ENCODE measurements around the gene TIPIN.

DNA sequence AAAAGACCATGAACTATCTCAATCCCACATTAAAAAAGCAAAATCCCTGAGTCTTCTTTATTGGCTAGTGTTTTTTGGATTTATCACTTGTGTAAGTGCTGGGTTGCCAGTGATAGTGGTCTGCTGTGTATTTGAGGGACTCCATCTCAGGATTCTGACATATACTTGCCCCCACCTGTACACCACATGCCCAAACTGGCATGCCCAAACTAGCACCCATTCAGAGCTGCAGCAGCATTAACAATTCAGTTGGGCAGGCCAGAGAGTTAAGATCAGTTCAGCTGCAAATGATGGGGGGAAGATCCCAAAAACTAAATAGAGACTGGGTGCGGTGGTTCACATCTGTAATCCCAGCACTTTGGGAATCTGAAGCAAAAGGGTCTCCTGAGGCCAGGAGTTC, 6.3 kb upstream of the TIPIN start:
- TF ChIP-seq, protein P1, sequence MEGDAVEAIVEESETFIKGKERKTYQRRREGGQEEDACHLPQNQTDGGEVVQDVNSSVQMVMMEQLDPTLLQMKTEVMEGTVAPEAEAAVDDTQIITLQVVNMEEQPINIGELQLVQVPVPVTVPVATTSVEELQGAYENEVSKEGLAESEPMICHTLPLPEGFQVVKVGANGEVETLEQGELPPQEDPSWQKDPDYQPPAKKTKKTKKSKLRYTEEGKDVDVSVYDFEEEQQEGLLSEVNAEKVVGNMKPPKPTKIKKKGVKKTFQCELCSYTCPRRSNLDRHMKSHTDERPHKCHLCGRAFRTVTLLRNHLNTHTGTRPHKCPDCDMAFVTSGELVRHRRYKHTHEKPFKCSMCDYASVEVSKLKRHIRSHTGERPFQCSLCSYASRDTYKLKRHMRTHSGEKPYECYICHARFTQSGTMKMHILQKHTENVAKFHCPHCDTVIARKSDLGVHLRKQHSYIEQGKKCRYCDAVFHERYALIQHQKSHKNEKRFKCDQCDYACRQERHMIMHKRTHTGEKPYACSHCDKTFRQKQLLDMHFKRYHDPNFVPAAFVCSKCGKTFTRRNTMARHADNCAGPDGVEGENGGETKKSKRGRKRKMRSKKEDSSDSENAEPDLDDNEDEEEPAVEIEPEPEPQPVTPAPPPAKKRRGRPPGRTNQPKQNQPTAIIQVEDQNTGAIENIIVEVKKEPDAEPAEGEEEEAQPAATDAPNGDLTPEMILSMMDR (IDR thresholded peaks at IDR 0.05): no peak
- TF ChIP-seq POLR2A (IDR thresholded peaks at IDR 0.05): no peak
- no peak for TF ChIP-seq EP300 (IDR thresholded peaks at IDR 0.05)
